Urinary bladder (tissue), 4 donors: ENCODE data around the gene ATG2B. TPM values are rescaled to one million over a fixed set of nuclear protein-coding genes. Genes with fewer than 3 reads are reported as not detected.

Experiments
- DNase-seq: peaks from one replicate; pipeline ENCODE4 v3.0.0-alpha.2; 2015; ENCODE audit errors: extremely low spot score
- H3K27ac ChIP-seq: one replicate; pipeline ENCODE4 v1.5.1; 2013; ENCODE audit warnings: low read depth, mild to moderate bottlenecking, moderate library complexity
- H3K36me3 ChIP-seq: one replicate; pipeline ENCODE4 v1.6.1; 2013; ENCODE audit warnings: mild to moderate bottlenecking, moderate library complexity; ENCODE audit not compliant: insufficient read depth
- H3K4me1 ChIP-seq: one replicate; pipeline ENCODE4 v1.6.1; 2013; ENCODE audit warnings: mild to moderate bottlenecking, moderate library complexity; ENCODE audit not compliant: insufficient read depth
- H3K4me3 ChIP-seq: one replicate; pipeline ENCODE4 v1.5.1; 2013; ENCODE audit warnings: low read depth, low read length
- WGBS: extraction: QIAGEN DNeasy Blood & Tissue Kit; methylation state at CpG from one replicate; pipeline ENCODE4 v1.1.7; 2013; 5-methylcytosine and 5-hydroxymethylcytosine counted together
- polyA plus RNA-seq: library from polyadenylated mRNA; stranded (reverse); fragments of 200-250 nt; gene quantifications from one replicate; pipeline ENCODE4 v1.2.3, GENCODE V29; 2013
- total RNA-seq: library from RNA; depleted of rRNA; stranded (reverse); fragments of >200 nt; gene quantifications from one replicate; pipeline ENCODE4 v1.2.3, GENCODE V29; 2014
- donor health status: healthy with polysubstance abuse.
- donor health status: healthy.

ATG2B gene
- total and polyA plus RNA-seq, 2 donors = 8.0 to 52.4 TPM

DNA sequence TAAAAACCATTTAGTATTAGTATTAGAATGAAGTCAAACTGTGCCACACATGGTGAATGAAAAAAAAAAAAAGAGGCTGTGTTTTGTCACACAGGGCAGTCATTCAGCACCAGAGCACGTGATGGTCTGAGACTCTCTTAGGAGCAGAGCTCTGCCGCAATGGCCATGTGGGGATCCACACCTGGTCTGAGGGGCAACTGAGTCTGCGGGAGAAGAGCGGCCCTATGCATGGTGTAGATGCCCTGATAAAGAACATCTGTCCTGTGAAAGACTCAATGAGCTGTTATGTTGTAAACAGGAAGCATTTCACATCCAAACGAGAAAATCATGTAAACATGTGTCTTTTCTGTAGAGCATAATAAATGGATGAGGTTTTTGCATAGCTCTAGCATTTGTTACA, 119.4 kb downstream of the ATG2B start:
- Histone ChIP-seq H3K36me3 (no peaks in the 10 kb centered on the region), H3K4me3 (no peak overlapping the region), H3K4me1 (no peaks in the 10 kb centered on the region), H3K27ac (no peak overlapping the region)
- 39% methylated on average over 5 of the region's 5 CpGs for WGBS
- DNase-seq = no peak

- no peaks in the 10 kb centered on the region for H3K4me1 ChIP-seq
- no peaks in the 10 kb centered on the region for H3K36me3 ChIP-seq
- no peak overlapping the region for H3K4me3 ChIP-seq
- no peak for DNase-seq
- whole genome bisulfite sequencing = 95% methylated on average over 10 of the region's 10 CpGs
- H3K27ac ChIP-seq = no peak overlapping the region
Observed at GRCh38 chr14:96242126-96242525, 121.0 kb downstream of the ATG2B start.

DNA sequence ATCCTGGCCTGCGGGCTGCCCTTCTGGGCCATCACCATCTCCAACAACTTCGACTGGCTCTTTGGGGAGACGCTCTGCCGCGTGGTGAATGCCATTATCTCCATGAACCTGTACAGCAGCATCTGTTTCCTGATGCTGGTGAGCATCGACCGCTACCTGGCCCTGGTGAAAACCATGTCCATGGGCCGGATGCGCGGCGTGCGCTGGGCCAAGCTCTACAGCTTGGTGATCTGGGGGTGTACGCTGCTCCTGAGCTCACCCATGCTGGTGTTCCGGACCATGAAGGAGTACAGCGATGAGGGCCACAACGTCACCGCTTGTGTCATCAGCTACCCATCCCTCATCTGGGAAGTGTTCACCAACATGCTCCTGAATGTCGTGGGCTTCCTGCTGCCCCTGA, 122.5 kb downstream of the ATG2B start:
- H3K4me1 ChIP-seq = no peaks in the 10 kb centered on the region
- no peaks in the 10 kb centered on the region for H3K36me3 ChIP-seq
- H3K27ac ChIP-seq = no peak overlapping the region
- no peak overlapping the region for H3K4me3 ChIP-seq
- DNase-seq = no peak
- 96% methylated on average over 18 of the region's 18 CpGs for WGBS

DNA sequence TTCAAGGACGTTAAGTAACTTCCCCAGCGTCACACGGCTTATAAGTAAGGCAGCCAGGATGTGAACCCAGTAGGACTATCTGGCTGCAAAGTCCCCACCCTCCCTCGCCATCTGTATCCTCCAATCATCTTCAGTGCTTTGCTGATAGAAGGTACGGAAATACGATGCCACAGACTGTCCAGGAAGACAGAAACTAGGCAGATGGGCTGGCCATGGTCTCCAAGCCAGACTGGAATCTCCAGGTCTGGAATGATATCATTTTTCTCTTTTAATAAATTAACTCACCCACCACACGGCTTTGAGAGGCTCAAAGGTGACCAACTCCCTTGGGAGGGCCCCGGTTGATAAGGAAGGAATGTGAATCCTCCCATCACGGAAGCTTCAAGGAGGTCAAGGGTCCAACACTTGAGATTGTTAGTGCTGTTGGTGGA, 123.4 kb downstream of the ATG2B start:
- 73% methylated on average over 9 of the region's 9 CpGs for WGBS
- Histone ChIP-seq H3K36me3 (no peaks in the 10 kb centered on the region), H3K27ac (no peak overlapping the region), H3K4me3 (no peak overlapping the region), H3K4me1 (no peaks in the 10 kb centered on the region)
- no peak for DNase-seq

DNA sequence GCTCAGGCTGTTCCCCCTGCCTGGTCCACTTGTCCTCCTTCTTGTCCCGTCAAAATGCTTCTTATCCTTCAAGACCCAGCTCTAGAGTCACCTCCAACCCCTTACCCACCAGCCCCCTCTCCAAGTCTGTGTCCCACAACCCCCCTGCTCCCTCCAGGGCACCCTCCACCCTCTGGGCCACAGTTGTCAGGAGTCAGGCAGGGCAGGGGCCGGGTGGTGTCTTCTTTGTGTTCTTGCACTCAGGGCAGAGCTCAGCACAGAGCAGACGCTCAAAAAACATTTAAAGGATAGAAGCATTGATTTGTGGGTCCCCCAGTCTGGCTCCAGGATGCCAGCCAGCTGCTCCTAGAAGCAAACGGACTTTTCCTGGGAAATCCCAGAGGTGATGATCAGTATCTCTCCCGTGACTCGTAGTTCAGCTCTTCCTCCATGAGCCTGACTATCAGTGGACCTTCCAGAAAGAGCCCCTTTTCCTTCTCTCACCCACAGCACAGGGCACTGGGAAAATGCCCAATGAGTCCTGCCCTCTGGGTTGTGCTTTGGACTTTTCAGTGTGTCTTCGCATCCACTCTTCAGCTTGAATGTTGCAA, 124.4 kb downstream of the ATG2B start:
- Histone ChIP-seq H3K4me1 (no peaks in the 10 kb centered on the region), H3K4me3 (no peak overlapping the region), H3K36me3 (no peaks in the 10 kb centered on the region), H3K27ac (no peak overlapping the region)
- 79% methylated on average over 7 of the region's 7 CpGs for WGBS
- DNase-seq = no peak

- no peaks in the 10 kb centered on the region for H3K4me1 ChIP-seq
Observed at GRCh38 chr14:96237641-96238040, 125.5 kb downstream of the ATG2B start.

DNA sequence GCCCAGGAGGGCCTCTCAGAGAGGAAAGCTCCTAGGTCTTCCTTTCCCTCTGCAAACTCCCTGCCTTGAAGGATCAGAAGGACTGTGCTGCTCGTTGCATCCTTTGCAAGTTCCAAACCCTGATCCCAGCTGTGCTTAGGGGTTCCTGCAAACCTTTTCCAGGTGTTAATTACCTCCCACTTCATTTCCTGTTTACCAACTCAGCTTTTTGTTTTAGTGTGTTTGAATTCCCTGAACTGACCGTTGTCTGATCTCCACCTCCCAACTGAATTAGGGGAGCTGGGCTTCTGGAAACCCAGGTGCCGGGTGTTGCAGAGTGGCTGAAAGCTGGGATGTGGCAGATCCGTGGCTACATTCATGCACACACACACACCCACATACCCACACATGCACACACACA, 127.7 kb downstream of the ATG2B start:
- WGBS = 65% methylated on average over 4 of the region's 4 CpGs
- DNase-seq = no peak
- no peak overlapping the region for H3K27ac ChIP-seq
- no peaks in the 10 kb centered on the region for H3K4me1 ChIP-seq
- no peaks in the 10 kb centered on the region for H3K36me3 ChIP-seq
- no peak overlapping the region for H3K4me3 ChIP-seq

More at GRCh38 chr14:96237641-96238040, 125.5 kb downstream of the ATG2B start:
- H3K4me3 ChIP-seq = no peak overlapping the region
- H3K36me3 ChIP-seq = no peaks in the 10 kb centered on the region
- WGBS = 83% methylated on average over 2 of the region's 2 CpGs
- H3K27ac ChIP-seq = no peak overlapping the region
- no peak for DNase-seq

- WGBS = 50% methylated on average over 3 of the region's 3 CpGs
- Histone ChIP-seq H3K4me1 (no peaks in the 10 kb centered on the region), H3K36me3 (no peaks in the 10 kb centered on the region), H3K27ac (no peak overlapping the region), H3K4me3 (no peak overlapping the region)
- DNase-seq = no peak
Observed at GRCh38 chr14:96233661-96234060, 129.5 kb downstream of the ATG2B start.

DNA sequence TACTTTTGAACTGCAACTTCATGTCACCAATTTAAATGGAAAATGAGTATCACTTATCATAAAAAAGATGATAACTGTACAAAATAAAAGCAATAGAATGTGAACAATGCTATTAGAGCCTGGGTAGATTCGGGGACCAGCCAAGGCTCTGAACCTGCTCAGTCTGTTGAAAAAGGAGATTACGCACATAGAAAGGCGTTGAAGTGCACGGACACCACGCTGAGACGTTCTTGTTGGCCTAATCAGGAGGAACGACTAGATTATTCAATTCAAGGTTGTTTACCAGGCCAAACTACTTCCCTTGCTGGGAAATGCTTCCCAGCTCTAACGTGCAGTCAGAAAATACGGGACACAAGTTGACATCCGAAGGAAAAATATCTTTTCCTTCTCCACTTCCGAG, 130.6 kb downstream of the ATG2B start:
- Histone ChIP-seq H3K27ac (no peak overlapping the region), H3K4me1 (no peaks in the 10 kb centered on the region), H3K4me3 (no peak overlapping the region), H3K36me3 (no peaks in the 10 kb centered on the region)
- no peak for DNase-seq
- 88% methylated on average over 11 of the region's 11 CpGs for WGBS

DNA sequence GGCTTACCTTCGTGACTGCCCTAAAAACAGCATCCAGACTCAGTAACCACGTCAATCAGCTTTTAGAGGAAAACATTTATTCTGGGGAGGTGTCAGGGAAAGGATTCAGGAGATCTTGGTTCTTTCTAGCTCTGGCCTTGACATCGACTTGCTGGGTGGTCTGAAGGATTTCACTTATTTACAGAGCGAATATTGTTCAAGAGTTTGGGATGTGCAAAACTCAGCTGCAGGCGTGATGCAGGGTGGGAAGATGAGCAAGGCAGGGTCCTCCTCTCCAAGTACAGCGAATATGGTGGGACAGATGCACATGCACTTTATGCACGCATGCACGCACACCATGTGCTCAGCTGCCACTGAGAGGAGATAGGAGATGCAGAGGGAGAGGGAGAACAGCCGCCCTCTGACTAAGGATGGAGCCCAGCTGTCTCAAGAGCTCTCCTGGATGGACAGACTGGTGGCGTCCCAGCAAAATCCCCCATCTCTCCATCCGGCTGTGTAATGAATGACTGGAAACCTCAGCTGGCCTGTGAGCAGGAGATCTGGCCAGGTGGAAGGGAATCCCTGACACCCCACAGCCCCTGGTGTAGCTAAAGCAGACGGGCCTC, 131.5 kb downstream of the ATG2B start:
- H3K27ac ChIP-seq = no peak overlapping the region

GRCh38 chr14:96231056-96231455, 132.1 kb downstream of the ATG2B start:
- Histone ChIP-seq H3K36me3 (no peaks in the 10 kb centered on the region), H3K4me3 (no peak overlapping the region), H3K4me1 (no peaks in the 10 kb centered on the region), H3K27ac (no peak overlapping the region)
- WGBS = 61% methylated on average over 4 of the region's 4 CpGs
- no peak for DNase-seq

More for the DNA sequence above, 131.5 kb downstream of the ATG2B start:
- WGBS = 59% methylated on average over 12 of the region's 12 CpGs
- Histone ChIP-seq H3K4me1 (no peaks in the 10 kb centered on the region), H3K36me3 (no peaks in the 10 kb centered on the region), H3K4me3 (no peak overlapping the region)
- no peak for DNase-seq

GRCh38 chr14:96229315-96229714, 133.8 kb downstream of the ATG2B start:
- 89% methylated on average over 6 of the region's 6 CpGs for WGBS
- Histone ChIP-seq H3K4me1 (no peaks in the 10 kb centered on the region), H3K4me3 (no peak overlapping the region), H3K27ac (peak overlapping the region; percentile 13), H3K36me3 (no peaks in the 10 kb centered on the region)
- DNase-seq = no peak
